Keratinocyte (primary cell): Measurements from ENCODE around the gene ARHGAP15. TPM values are rescaled to one million over a fixed set of nuclear protein-coding genes. Genes with fewer than 3 reads are reported as not detected.

ENCODE experiments used
- DNase-seq: peaks from one replicate; pipeline ENCODE4 v3.0.0-alpha.2; 2011; ENCODE audit warnings: low read depth, missing footprints, low spot score
- FAIRE-seq: peaks from 2 replicates; lab custom pipeline; 2011; peaks lifted over from hg19 to GRCh38; lab: Jason Lieb, UNC
- H2AFZ ChIP-seq: 2 replicates; pipeline ENCODE4 v1.6.0; 2012; ENCODE audit warnings: low read length, control low read depth, inconsistent platforms; ENCODE audit not compliant: control insufficient read depth
- H3K27ac ChIP-seq: 2 replicates; pipeline ENCODE4 v1.5.1; 2011; ENCODE audit warnings: low read length; ENCODE audit not compliant: control insufficient read depth, insufficient read depth
- H3K27me3 ChIP-seq: 3 replicates; pipeline ENCODE4 v1.6.0; 2011; ENCODE audit warnings: low read length; ENCODE audit not compliant: control insufficient read depth, insufficient read depth; ENCODE audit errors: extremely low read depth
- H3K36me3 ChIP-seq, 2 experiments: 2 replicates in 1 of 2; 3 replicates in 1 of 2; pipeline ENCODE4 v1.5.1; 2011; ENCODE audit warnings: low read length in 2 of 2, mild to moderate bottlenecking in 1 of 2; ENCODE audit not compliant: control insufficient read depth in 2 of 2, insufficient read depth in 2 of 2; ENCODE audit errors: extremely low read depth in 1 of 2
- H3K4me1 ChIP-seq: 3 replicates; pipeline ENCODE4 v1.5.1; 2011; ENCODE audit warnings: low read length; ENCODE audit not compliant: control insufficient read depth, insufficient read depth; ENCODE audit errors: extremely low read depth
- H3K4me2 ChIP-seq: 3 replicates; pipeline ENCODE4 v1.6.0; 2011; ENCODE audit warnings: low read depth, low read length; ENCODE audit not compliant: control insufficient read depth, insufficient read depth; ENCODE audit errors: extremely low read depth
- H3K4me3 ChIP-seq, 3 experiments: fragments of 200-600 bp in 1 of 3; sonication (generic) in 1 of 3; 2 replicates in 2 of 3; 3 replicates in 1 of 3; pipeline ENCODE4 v1.5.1; 2011 to 2016; ENCODE audit warnings: low read length in 3 of 3, mild to moderate bottlenecking in 3 of 3, control low read depth in 2 of 3, inconsistent platforms in 1 of 3, low read depth in 1 of 3, mixed read lengths in 1 of 3, mixed run types in 1 of 3, moderate library complexity in 1 of 3; ENCODE audit not compliant: control insufficient read depth in 2 of 3, insufficient read depth in 2 of 3; ENCODE audit errors: extremely low read depth in 1 of 3
- H3K79me2 ChIP-seq: 2 replicates; pipeline ENCODE4 v1.6.0; 2012; ENCODE audit warnings: low read length; ENCODE audit not compliant: control insufficient read depth, insufficient read depth
- H3K9ac ChIP-seq: 3 replicates; pipeline ENCODE4 v1.6.0; 2011; ENCODE audit warnings: low read length; ENCODE audit not compliant: control insufficient read depth, insufficient read depth; ENCODE audit errors: extremely low read depth
- H3K9me1 ChIP-seq: 3 replicates; pipeline ENCODE4 v1.6.0; 2011; ENCODE audit warnings: low read length; ENCODE audit not compliant: control insufficient read depth, insufficient read depth; ENCODE audit errors: extremely low read depth
- H3K9me3 ChIP-seq: 2 replicates; pipeline ENCODE4 v1.5.1; 2012; ENCODE audit warnings: low read depth, low read length; ENCODE audit not compliant: control insufficient read depth
- H4K20me1 ChIP-seq: 3 replicates; pipeline ENCODE4 v1.6.0; 2011; ENCODE audit warnings: low read length; ENCODE audit not compliant: control insufficient read depth, insufficient read depth; ENCODE audit errors: extremely low read depth
- CTCF ChIP-seq, 3 experiments: IDR thresholded peaks in 1 of 3; conservative IDR thresholded peaks in 1 of 3; optimal IDR thresholded peaks in 1 of 3; 2 replicates in 2 of 3; 3 replicates in 1 of 3; pipeline versions ENCODE3 to v1.5.1; 2011; ENCODE audit warnings: low read length in 3 of 3, mild to moderate bottlenecking in 3 of 3, moderate library complexity in 2 of 3, control low read depth in 1 of 3, inconsistent platforms in 1 of 3; ENCODE audit not compliant: insufficient read depth in 2 of 3; ENCODE audit errors: extremely low read depth in 1 of 3
- EZH2 ChIP-seq: IDR thresholded peaks from one replicate; pipeline ENCODE4 v1.6.1; 2012; ENCODE audit warnings: inconsistent platforms, mild to moderate bottlenecking, low read length, moderate library complexity
- dilution Hi-C: fragments of 300-500 bp; cut with MboI; formaldehyde crosslinking; loops from one replicate; pipeline ENCODE4 v1.7.0; 2020; ENCODE audit warnings: low sequenced_read_pairs; ENCODE audit not compliant: extremely low pct_ligation_motif_present
- polyA plus RNA-seq, 5 experiments: library from polyadenylated mRNA; depleted of rRNA in 3 of 5; stranded (reverse) in 3 of 5; stranded (forward) in 1 of 5; unstranded in 1 of 5; fragments of >200 nt; gene quantifications; 1 replicate in 1 of 5; 2 replicates in 3 of 5; 3 replicates in 1 of 5; pipeline versions ENCODE4 v1.2.1 to v1.2.3, GENCODE V29; 2011 to 2012; ENCODE audit warnings: missing spikeins in 2 of 5, low read depth in 1 of 5, low replicate concordance in 1 of 5

ARHGAP15 gene
- polyA plus RNA-seq, 1 donor (not counting 4 experiments of a cell fraction or from before 2014, with no cell fraction given): not detected

- Histone ChIP-seq H3K9me3 (no peaks in the 10 kb centered on the region), H3K79me2 (no peaks in the 10 kb centered on the region), H4K20me1 (no peaks in the 10 kb centered on the region), H3K27me3 (no peaks in the 10 kb centered on the region), H3K4me3 (no peak overlapping the region), H3K4me2 (no peak overlapping the region), H3K9ac (no peak overlapping the region), H3K9me1 (no peaks in the 10 kb centered on the region), H2AFZ (no peak overlapping the region), H3K36me3 (no peaks in the 10 kb centered on the region), H3K27ac (no peak overlapping the region), H3K4me1 (no peaks in the 10 kb centered on the region)
- no peak for DNase-seq
- no peak for TF ChIP-seq CTCF (optimal IDR thresholded peaks at IDR 0.05 in 1 of 3, IDR thresholded peaks at IDR 0.05 in 1 of 3, conservative IDR thresholded peaks at IDR 0.05 in 1 of 3; ENCODE audit: extremely low read depth in 1 of 3, insufficient read depth in 2 of 3, low read length in 3 of 3)
- dilution Hi-C loops: no loop called here
- no peak for FAIRE-seq
Observed at GRCh38 chr2:143347271-143347695, 218.1 kb downstream of the ARHGAP15 start.

GRCh38 chr2:143347901-143348414, 218.7 kb downstream of the ARHGAP15 start:
- DNase-seq (no peak), FAIRE-seq (no peak)
- dilution Hi-C loops: no loop called here
- Histone ChIP-seq H3K4me1 (no peaks in the 10 kb centered on the region), H3K9me3 (no peaks in the 10 kb centered on the region), H2AFZ (no peak overlapping the region), H3K27me3 (no peaks in the 10 kb centered on the region), H3K4me2 (no peak overlapping the region), H3K27ac (no peak overlapping the region), H4K20me1 (no peaks in the 10 kb centered on the region), H3K9me1 (no peaks in the 10 kb centered on the region), H3K9ac (no peak overlapping the region), H3K79me2 (no peaks in the 10 kb centered on the region), H3K36me3 (no peaks in the 10 kb centered on the region), H3K4me3 (no peak overlapping the region)
- TF ChIP-seq EZH2 (no peak), CTCF (optimal IDR thresholded peaks at IDR 0.05 in 1 of 3, IDR thresholded peaks at IDR 0.05 in 1 of 3, conservative IDR thresholded peaks at IDR 0.05 in 1 of 3; ENCODE audit: extremely low read depth in 1 of 3, insufficient read depth in 2 of 3, low read length in 3 of 3) (no peak)
